HepG2 (cell line): ENCODE data around the gene C11orf24. TPM values are rescaled to one million over a fixed set of nuclear protein-coding genes. Genes with fewer than 3 reads are reported as not detected.

Experiments
- CENPT ChIP-seq: sonication (generic); formaldehyde crosslinking; IDR thresholded peaks from 2 replicates; pipeline ENCODE4 v1.8.0; 2022; ENCODE audit warnings: low read depth, mild to moderate bottlenecking, moderate library complexity, missing genetic modification reagents
- FIP1L1 ChIP-seq: fragments of 200-400 bp; formaldehyde crosslinking; IDR thresholded peaks from 2 replicates; pipeline ENCODE4 v1.6.1; 2018; ENCODE audit warnings: low read depth, mild to moderate bottlenecking, low read length, moderate library complexity, borderline replicate concordance; ENCODE audit not compliant: insufficient read depth
- GATA4 ChIP-seq: sonication (generic); IDR thresholded peaks from 2 replicates; pipeline ENCODE4 v1.6.1; 2016; ENCODE audit warnings: antibody characterized with exemption, low read depth, borderline replicate concordance
- GLI4 ChIP-seq: sonication (generic); formaldehyde crosslinking; IDR thresholded peaks from 2 replicates; pipeline ENCODE4 v1.5.1; 2020; ENCODE audit warnings: missing genetic modification reagents, mild to moderate bottlenecking, moderate library complexity, borderline replicate concordance
- HNRNPK ChIP-seq: fragments of 200-400 bp; formaldehyde crosslinking; IDR thresholded peaks from 2 replicates; pipeline ENCODE4 v1.6.1; 2018; ENCODE audit warnings: low read length, low read depth, moderate library complexity, mild to moderate bottlenecking; ENCODE audit not compliant: poor library complexity, severe bottlenecking
- MAFG ChIP-seq: sonication (generic); formaldehyde crosslinking; IDR thresholded peaks from 2 replicates; pipeline ENCODE4 v1.5.1; 2020; ENCODE audit warnings: mild to moderate bottlenecking, missing genetic modification reagents
- MEF2D ChIP-seq: sonication (generic); formaldehyde crosslinking; IDR thresholded peaks from 2 replicates; pipeline ENCODE4 v1.5.1; 2020; ENCODE audit warnings: mild to moderate bottlenecking, missing genetic modification reagents
- MTA1 ChIP-seq: sonication (generic); formaldehyde crosslinking; IDR thresholded peaks from 2 replicates; pipeline ENCODE4 v1.4.0; 2020; ENCODE audit warnings: missing genetic modification reagents, mild to moderate bottlenecking, borderline replicate concordance
- NFIB ChIP-seq: sonication (generic); formaldehyde crosslinking; IDR thresholded peaks from 2 replicates; pipeline ENCODE4 v1.9.0; 2021; ENCODE audit warnings: missing genetic modification reagents, mild to moderate bottlenecking, borderline replicate concordance
- SAFB2 ChIP-seq: sonication (generic); formaldehyde crosslinking; IDR thresholded peaks from 2 replicates; pipeline ENCODE4 v1.5.1; 2020; ENCODE audit warnings: missing genetic modification reagents, low read depth, mild to moderate bottlenecking, borderline replicate concordance
- SPEN ChIP-seq: sonication (generic); formaldehyde crosslinking; IDR thresholded peaks from 2 replicates; pipeline ENCODE4 v1.5.1; 2020; ENCODE audit warnings: low read depth, mild to moderate bottlenecking, missing genetic modification reagents
- TOPORS ChIP-seq: sonication (generic); formaldehyde crosslinking; IDR thresholded peaks from 2 replicates; pipeline ENCODE4 v1.8.0; 2023; ENCODE audit warnings: mild to moderate bottlenecking, missing genetic modification reagents
- XBP1 ChIP-seq: sonication (generic); formaldehyde crosslinking; IDR thresholded peaks from 2 replicates; pipeline ENCODE4 v1.5.0; 2020; ENCODE audit warnings: missing genetic modification reagents
- ZC3H13 ChIP-seq: sonication (generic); formaldehyde crosslinking; IDR thresholded peaks from 2 replicates; pipeline ENCODE4 v1.8.1; 2023; ENCODE audit warnings: mild to moderate bottlenecking, missing genetic modification reagents, moderate library complexity
- ZMAT3 ChIP-seq: sonication (generic); formaldehyde crosslinking; conservative IDR thresholded peaks from 2 replicates; pipeline ENCODE4 v1.7.0; 2021; ENCODE audit warnings: missing genetic modification reagents
- ZNF124 ChIP-seq: sonication (generic); formaldehyde crosslinking; IDR thresholded peaks from 2 replicates; pipeline ENCODE4 v1.4.0; 2020; ENCODE audit warnings: missing genetic modification reagents
- ZNF235 ChIP-seq: sonication (generic); formaldehyde crosslinking; IDR thresholded peaks from 2 replicates; pipeline ENCODE4 v1.8.1; 2023; ENCODE audit warnings: mild to moderate bottlenecking, missing genetic modification reagents, borderline replicate concordance
- ZNF563 ChIP-seq: sonication (generic); formaldehyde crosslinking; IDR thresholded peaks from 2 replicates; pipeline ENCODE4 v1.8.0; 2022; ENCODE audit warnings: mild to moderate bottlenecking, moderate library complexity, missing genetic modification reagents
- ZSCAN21 ChIP-seq: sonication (generic); formaldehyde crosslinking; IDR thresholded peaks from 2 replicates; pipeline ENCODE4 v1.8.0; 2022; ENCODE audit warnings: mild to moderate bottlenecking, missing genetic modification reagents, moderate library complexity, borderline replicate concordance
- polyA plus RNA-seq, 8 experiments: library from polyadenylated mRNA; depleted of rRNA in 3 of 8; stranded (reverse) in 7 of 8; unstranded in 1 of 8; fragments of >200 nt; fragmentation: Illumina TruSeq in 4 of 8; extraction: Trizol in 4 of 8; gene quantifications; 2 replicates each; pipeline versions ENCODE4 v1.2.1 to v1.2.3, GENCODE V29; 2011 to 2016; ENCODE audit warnings: low read depth in 4 of 8, missing spikeins in 1 of 8, mixed read lengths in 1 of 8; ENCODE audit not compliant: insufficient read depth in 1 of 8
- total RNA-seq, 5 experiments: library from RNA; depleted of rRNA; stranded (reverse); fragments of >200 nt; fragmentation: Illumina TruSeq; extraction: Trizol; gene quantifications; 2 replicates each; pipeline ENCODE4 v1.2.3, GENCODE V29; 2016; ENCODE audit warnings: low read depth in 1 of 5
- TF ChIP-seq, protein P1 (sequence below): sonication (generic); formaldehyde crosslinking; IDR thresholded peaks from 2 replicates; pipeline ENCODE4 v1.4.0; 2020; ENCODE audit warnings: missing genetic modification reagents
- TF ChIP-seq, protein P2 (sequence below): sonication (generic); formaldehyde crosslinking; IDR thresholded peaks from 2 replicates; pipeline ENCODE4 v1.4.0; 2020; ENCODE audit warnings: mild to moderate bottlenecking, missing genetic modification reagents
- TF ChIP-seq, protein P3 (sequence below): IDR thresholded peaks from 2 replicates; pipeline ENCODE4 v1.6.1; 2016; ENCODE audit warnings: low read depth, control low read depth
- TF ChIP-seq, protein P4 (sequence below): sonication (generic); formaldehyde crosslinking; conservative IDR thresholded peaks from 2 replicates; pipeline ENCODE4 v1.4.0; 2020; ENCODE audit warnings: missing genetic modification reagents
- TF ChIP-seq, protein P5 (sequence below): sonication (generic); formaldehyde crosslinking; IDR thresholded peaks from 2 replicates; pipeline ENCODE4 v1.4.0; 2020; ENCODE audit warnings: missing genetic modification reagents

The C11orf24 gene
- total and polyA plus RNA-seq, 2 of the 13 experiments (the other 11 are each of a cell fraction or from before 2014, with no cell fraction given), result 52.9 to 55.5 TPM

DNA sequence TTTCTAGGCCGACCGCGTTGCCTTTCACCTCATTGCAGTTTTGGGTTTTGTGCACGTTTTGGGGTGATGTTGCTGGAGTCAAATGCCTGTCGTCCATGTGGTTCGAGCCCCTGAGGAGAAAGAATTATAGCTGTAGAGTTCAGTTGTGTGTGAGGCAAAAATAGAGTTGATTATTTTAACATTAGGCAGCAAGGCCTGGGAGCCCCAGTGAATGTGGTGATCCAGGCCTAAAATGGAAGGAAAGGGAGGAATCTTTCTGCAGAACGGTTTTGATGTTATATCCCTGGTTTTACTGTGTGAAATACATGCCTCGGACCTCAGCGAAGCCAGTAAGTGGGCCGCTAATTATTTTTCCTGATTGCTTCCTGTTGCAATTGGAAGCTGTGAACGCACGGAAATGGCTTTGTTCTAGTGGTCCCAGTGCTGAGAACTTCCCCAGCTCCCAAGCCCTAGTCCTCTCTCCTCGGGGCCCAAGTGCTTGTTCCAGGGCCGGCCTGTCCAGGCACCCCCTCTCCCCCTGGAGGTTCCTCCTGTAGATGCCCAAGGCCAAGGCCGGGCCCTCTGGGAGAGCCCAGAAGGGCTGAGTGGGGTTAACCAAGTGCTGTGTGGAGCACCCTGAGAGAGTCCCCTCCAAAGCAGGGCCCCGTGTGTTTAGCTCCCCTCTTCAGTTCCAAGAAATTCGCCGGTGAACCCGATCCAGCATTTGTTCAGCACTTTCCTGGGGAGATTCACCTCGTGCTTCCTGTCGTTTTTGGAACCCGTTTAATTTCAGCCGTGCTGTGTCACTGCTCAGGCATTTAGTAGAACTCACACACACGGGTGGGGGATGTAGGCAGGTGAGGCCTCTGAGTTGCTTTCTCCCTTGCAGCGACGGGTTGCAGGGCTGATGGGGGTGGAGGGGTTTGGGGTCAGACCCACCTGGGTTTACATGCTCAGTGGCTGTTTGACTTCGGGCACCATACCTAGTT lies 42.7 kb upstream of the C11orf24 start (continued):
- no peak for TF ChIP-seq FIP1L1
- 0 out of 2 replicates have a peak, but pooled peaks have one; percentile 4 for TF ChIP-seq ZSCAN21 (CRISPR knock-in tag)
- TF ChIP-seq ZNF563 (CRISPR knock-in tag), result no peak
- no peak for TF ChIP-seq MTA1 (CRISPR knock-in tag)
- 0 out of 2 replicates have a peak, but pooled peaks have one; percentile 11 for TF ChIP-seq SPEN (CRISPR knock-in tag)
- no peak for TF ChIP-seq GLI4 (CRISPR knock-in tag)
- no peak for TF ChIP-seq MEF2D (CRISPR knock-in tag)
- peak; percentile 21; the same call in 1 of the 2 replicates for TF ChIP-seq ZC3H13 (CRISPR knock-in tag)
- TF ChIP-seq CENPT (CRISPR knock-in tag), result no peak
- no peak for TF ChIP-seq NFIB (CRISPR knock-in tag)
- no peak for TF ChIP-seq HNRNPK
- TF ChIP-seq, protein P1, sequence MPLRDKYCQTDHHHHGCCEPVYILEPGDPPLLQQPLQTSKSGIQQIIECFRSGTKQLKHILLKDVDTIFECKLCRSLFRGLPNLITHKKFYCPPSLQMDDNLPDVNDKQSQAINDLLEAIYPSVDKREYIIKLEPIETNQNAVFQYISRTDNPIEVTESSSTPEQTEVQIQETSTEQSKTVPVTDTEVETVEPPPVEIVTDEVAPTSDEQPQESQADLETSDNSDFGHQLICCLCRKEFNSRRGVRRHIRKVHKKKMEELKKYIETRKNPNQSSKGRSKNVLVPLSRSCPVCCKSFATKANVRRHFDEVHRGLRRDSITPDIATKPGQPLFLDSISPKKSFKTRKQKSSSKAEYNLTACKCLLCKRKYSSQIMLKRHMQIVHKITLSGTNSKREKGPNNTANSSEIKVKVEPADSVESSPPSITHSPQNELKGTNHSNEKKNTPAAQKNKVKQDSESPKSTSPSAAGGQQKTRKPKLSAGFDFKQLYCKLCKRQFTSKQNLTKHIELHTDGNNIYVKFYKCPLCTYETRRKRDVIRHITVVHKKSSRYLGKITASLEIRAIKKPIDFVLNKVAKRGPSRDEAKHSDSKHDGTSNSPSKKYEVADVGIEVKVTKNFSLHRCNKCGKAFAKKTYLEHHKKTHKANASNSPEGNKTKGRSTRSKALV, result no peak
- TF ChIP-seq XBP1 (CRISPR knock-in tag), result no peak
- TF ChIP-seq, protein P2, sequence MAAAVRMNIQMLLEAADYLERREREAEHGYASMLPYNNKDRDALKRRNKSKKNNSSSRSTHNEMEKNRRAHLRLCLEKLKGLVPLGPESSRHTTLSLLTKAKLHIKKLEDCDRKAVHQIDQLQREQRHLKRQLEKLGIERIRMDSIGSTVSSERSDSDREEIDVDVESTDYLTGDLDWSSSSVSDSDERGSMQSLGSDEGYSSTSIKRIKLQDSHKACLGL (CRISPR knock-in tag), result 0 out of 2 replicates have a peak, but pooled peaks have one; percentile 7
- TF ChIP-seq TOPORS (CRISPR knock-in tag), result no peak
- TF ChIP-seq MAFG (CRISPR knock-in tag), result no peak
- TF ChIP-seq ZNF124 (CRISPR knock-in tag), result no peak
- TF ChIP-seq, protein P3, sequence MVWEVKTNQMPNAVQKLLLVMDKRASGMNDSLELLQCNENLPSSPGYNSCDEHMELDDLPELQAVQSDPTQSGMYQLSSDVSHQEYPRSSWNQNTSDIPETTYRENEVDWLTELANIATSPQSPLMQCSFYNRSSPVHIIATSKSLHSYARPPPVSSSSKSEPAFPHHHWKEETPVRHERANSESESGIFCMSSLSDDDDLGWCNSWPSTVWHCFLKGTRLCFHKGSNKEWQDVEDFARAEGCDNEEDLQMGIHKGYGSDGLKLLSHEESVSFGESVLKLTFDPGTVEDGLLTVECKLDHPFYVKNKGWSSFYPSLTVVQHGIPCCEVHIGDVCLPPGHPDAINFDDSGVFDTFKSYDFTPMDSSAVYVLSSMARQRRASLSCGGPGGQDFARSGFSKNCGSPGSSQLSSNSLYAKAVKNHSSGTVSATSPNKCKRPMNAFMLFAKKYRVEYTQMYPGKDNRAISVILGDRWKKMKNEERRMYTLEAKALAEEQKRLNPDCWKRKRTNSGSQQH, result no peak; the same call in 1 of the 2 replicates
- TF ChIP-seq, protein P4, sequence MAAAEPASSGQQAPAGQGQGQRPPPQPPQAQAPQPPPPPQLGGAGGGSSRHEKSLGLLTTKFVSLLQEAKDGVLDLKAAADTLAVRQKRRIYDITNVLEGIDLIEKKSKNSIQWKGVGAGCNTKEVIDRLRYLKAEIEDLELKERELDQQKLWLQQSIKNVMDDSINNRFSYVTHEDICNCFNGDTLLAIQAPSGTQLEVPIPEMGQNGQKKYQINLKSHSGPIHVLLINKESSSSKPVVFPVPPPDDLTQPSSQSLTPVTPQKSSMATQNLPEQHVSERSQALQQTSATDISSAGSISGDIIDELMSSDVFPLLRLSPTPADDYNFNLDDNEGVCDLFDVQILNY, result no peak
- TF ChIP-seq, protein P5, sequence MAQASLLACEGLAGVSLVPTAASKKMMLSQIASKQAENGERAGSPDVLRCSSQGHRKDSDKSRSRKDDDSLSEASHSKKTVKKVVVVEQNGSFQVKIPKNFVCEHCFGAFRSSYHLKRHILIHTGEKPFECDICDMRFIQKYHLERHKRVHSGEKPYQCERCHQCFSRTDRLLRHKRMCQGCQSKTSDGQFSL (CRISPR knock-in tag), result no peak
- TF ChIP-seq ZNF235 (CRISPR knock-in tag), result no peak
- no peak for TF ChIP-seq ZMAT3 (CRISPR knock-in tag)
- no peak for TF ChIP-seq GATA4
- no peak for TF ChIP-seq SAFB2 (CRISPR knock-in tag)
